Left cardiac atrium (tissue), 4 donors: ENCODE results near the gene PIGO. TPM values are rescaled to one million over a fixed set of nuclear protein-coding genes. Genes with fewer than 3 reads are reported as not detected.

ENCODE experiments used
- ATAC-seq, 2 donors: fragments of 200-7000 bp; cut with Tn5 transposase; one replicate each; pipeline ENCODE4 v1.9.1; 2020; ENCODE audit warnings: mild to moderate bottlenecking in 2 of 2, moderate library complexity in 2 of 2
- DNase-seq: peaks from one replicate; pipeline ENCODE4 v3.0.0-alpha.2; 2020
- intact Hi-C, 2 donors: fragments of 100-400 bp; cut with DNase I; formaldehyde crosslinking; loops; one replicate each; pipeline versions ENCODE4 v1.14.1 to v1.15.1; 2022 to 2023
- total RNA-seq, 2 donors: library from RNA; stranded (reverse); fragmentation: NEBNext Ultra II Directional; extraction: Animal tissue kit (Norgen Biotek cat#: 25700); gene quantifications; one replicate each; pipeline ENCODE4 v1.2.1, GENCODE V29; 2021
- donor health status: DM: no; HTN: yes; CAD: no.
- donor health status: DM: no; HTN: yes; CAD: no; lungs with severe emphysema.
- donor health status: DM: yes; HTN: yes; CAD: no.
- donor health status: Dilated cardiomyopathy.

Gene PIGO
- total RNA-seq, 2 donors from 2014 or later = 10.9 to 11.5 TPM

- peak; percentile 40 for DNase-seq
- ATAC-seq = peak; percentile 79 to 82
- intact Hi-C loops = loop anchor here in 1 of 2 donors (5.0 kb wide), 1 partner anchor 149 kb away; no protein-coding TSS in a partner anchor
Observed at GRCh38 chr9:35051069-35051967, 45.1 kb downstream of the PIGO start.

- no peak for DNase-seq
- intact Hi-C loops = loop anchor here in 1 of 2 donors (10.0 kb wide), 1 partner anchor 144 kb away; no protein-coding TSS in a partner anchor
- ATAC-seq = no peak
Observed at GRCh38 chr9:35048511-35048910, 47.9 kb downstream of the PIGO start.

- DNase-seq (no peak), ATAC-seq (no peak)
- intact Hi-C loops = loop anchor here in 1 of 2 donors (10.0 kb wide), 1 partner anchor 139 kb away; no protein-coding TSS in a partner anchor
Observed at GRCh38 chr9:35044071-35044470, 52.3 kb downstream of the PIGO start.

GRCh38 chr9:35042891-35043545 lies 53.4 kb downstream of the PIGO start:
- intact Hi-C loops = loop anchor here in 1 of 2 donors (10.0 kb wide), 1 partner anchor 138 kb away; no protein-coding TSS in a partner anchor
- ATAC-seq (no peak), DNase-seq (no peak)

- ATAC-seq = peak in 1 of 2 donors; percentile 33
Observed at GRCh38 chr9:35042081-35042604, 54.2 kb downstream of the PIGO start.

More at GRCh38 chr9:35042081-35042604, 54.2 kb downstream of the PIGO start:
- intact Hi-C loops = loop anchor here in 1 of 2 donors (10.0 kb wide), 1 partner anchor 137 kb away; no protein-coding TSS in a partner anchor
- DNase-seq = no peak

Other genes with a start within 250 kb of the PIGO start
- gene PHF24, start 138.3 kb downstream of the PIGO start, total RNA-seq = under 1 TPM; 0.32 to 0.47 TPM
- gene DNAJB5, start 106.8 kb downstream of the PIGO start, total RNA-seq = 10 to 100 TPM; 31.2 to 67.7 TPM
- gene VCP, start 24.0 kb downstream of the PIGO start, total RNA-seq = 100 to 1,000 TPM; 171 to 234 TPM
- 1 to 10 TPM; 3.7 to 8.2 TPM for gene FANCG, start 16.6 kb downstream of the PIGO start, total RNA-seq
- 10 to 100 TPM; 95.7 to 97.4 TPM for gene STOML2, start 6.5 kb upstream of the PIGO start, total RNA-seq
- gene ATOSB, start 19.3 kb upstream of the PIGO start, total RNA-seq = 10 to 100 TPM; 13.6 to 17.9 TPM
- gene UNC13B, start 65.4 kb upstream of the PIGO start, total RNA-seq = 10 to 100 TPM; 17.8 to 23.0 TPM